Neural cell (in vitro differentiated cells): ENCODE measurements around the gene FCHSD2. TPM values are rescaled to one million over a fixed set of nuclear protein-coding genes. Genes with fewer than 3 reads are reported as not detected.

Experiments used
- H2AFZ ChIP-seq: fragments of 200-600, 300-800 bp; sonication (generic), shearing (Covaris generic); 2 replicates; pipeline ENCODE4 v1.6.0; 2014; ENCODE audit warnings: low read depth, mild to moderate bottlenecking, antibody characterized with exemption, low read length, moderate library complexity
- H3F3A ChIP-seq: fragments of 200-600 bp; shearing (Covaris generic); 2 replicates; pipeline ENCODE4 v1.6.1; 2016; ENCODE audit warnings: mild to moderate bottlenecking, moderate library complexity, mixed read lengths, antibody characterized with exemption, low read length; ENCODE audit not compliant: insufficient read depth, poor library complexity, severe bottlenecking
- H3K27ac ChIP-seq: fragments of 200-600, 300-800 bp; sonication (generic), shearing (Covaris generic); 2 replicates; pipeline ENCODE4 v1.5.1; 2014; ENCODE audit warnings: mild to moderate bottlenecking, low read length, moderate library complexity
- H3K27me3 ChIP-seq: fragments of 300-800, 200-600 bp; sonication (generic), shearing (Covaris generic); 2 replicates; pipeline ENCODE4 v1.6.0; 2014; ENCODE audit warnings: mild to moderate bottlenecking, low read depth, low read length, moderate library complexity; ENCODE audit not compliant: insufficient read depth
- H3K36me3 ChIP-seq: fragments of 300-800, 200-600 bp; sonication (generic), shearing (Covaris generic); 2 replicates; pipeline ENCODE4 v1.5.1; 2014; ENCODE audit warnings: mild to moderate bottlenecking, antibody characterized with exemption, low read length, moderate library complexity; ENCODE audit not compliant: insufficient read depth
- H3K4me2 ChIP-seq: fragments of 300-800, 200-600 bp; sonication (generic), shearing (Covaris generic); 2 replicates; pipeline ENCODE4 v1.6.0; 2014; ENCODE audit warnings: mild to moderate bottlenecking, low read length
- H3K4me3 ChIP-seq: fragments of 300-800, 200-600 bp; sonication (generic), shearing (Covaris generic); 2 replicates; pipeline ENCODE4 v1.5.1; 2014; ENCODE audit warnings: mild to moderate bottlenecking, low read length, moderate library complexity
- H3K79me2 ChIP-seq: fragments of 200-600 bp; shearing (Covaris generic); replicated peaks from 2 replicates; pipeline ENCODE4 v1.6.0; 2014; ENCODE audit warnings: mild to moderate bottlenecking, low read length, moderate library complexity; ENCODE audit not compliant: insufficient read depth
- H3K9ac ChIP-seq: fragments of 300-800, 200-600 bp; sonication (generic), shearing (Covaris generic); 2 replicates; pipeline ENCODE4 v1.6.1; 2016; ENCODE audit warnings: mild to moderate bottlenecking, low read length, mixed read lengths
- H3K9me2 ChIP-seq: fragments of 200-600 bp; shearing (Covaris generic); 2 replicates; pipeline ENCODE4 v1.6.1; 2016; ENCODE audit warnings: mild to moderate bottlenecking, low read length, mixed read lengths; ENCODE audit not compliant: insufficient read depth
- H3K9me3 ChIP-seq: fragments of 200-600, 300-800 bp; sonication (generic), shearing (Covaris generic); 2 replicates; pipeline ENCODE4 v1.6.1; 2016; ENCODE audit warnings: mild to moderate bottlenecking, mixed run types, low read length, moderate library complexity, mixed read lengths
- H4K20me1 ChIP-seq: fragments of 200-600 bp; shearing (Covaris generic); 2 replicates; pipeline ENCODE4 v1.6.1; 2016; ENCODE audit warnings: mild to moderate bottlenecking, mixed run types; ENCODE audit not compliant: insufficient read depth
- CTCF ChIP-seq: fragments of 450-650 bp; IDR thresholded peaks from 2 replicates; pipeline ENCODE4 v1.5.1; 2014; ENCODE audit warnings: antibody characterized with exemption, mild to moderate bottlenecking, moderate library complexity; ENCODE audit not compliant: poor library complexity, severe bottlenecking
- EP300 ChIP-seq: fragments of 450-650 bp; conservative IDR thresholded peaks from 2 replicates; pipeline ENCODE4 v1.6.1; 2014; ENCODE audit warnings: antibody characterized with exemption, mild to moderate bottlenecking, moderate library complexity; ENCODE audit not compliant: poor library complexity, severe bottlenecking
- EZH2 ChIP-seq: fragments of 200-600, 300-800 bp; shearing (Covaris generic), sonication (generic); IDR thresholded peaks from 2 replicates; pipeline ENCODE4 v1.6.1; 2014; ENCODE audit warnings: antibody characterized with exemption, low read length, borderline replicate concordance, mild to moderate bottlenecking; ENCODE audit not compliant: insufficient read depth, poor library complexity, severe bottlenecking
- MXI1 ChIP-seq: fragments of 450-650 bp; conservative IDR thresholded peaks from 2 replicates; pipeline ENCODE4 v1.6.1; 2014; ENCODE audit warnings: antibody characterized with exemption, mild to moderate bottlenecking; ENCODE audit not compliant: poor library complexity, severe bottlenecking
- POLR2AphosphoS5 ChIP-seq: IDR thresholded peaks from 2 replicates; pipeline ENCODE4 v1.6.1; 2012
- RAD21 ChIP-seq: fragments of 450-650 bp; conservative IDR thresholded peaks from 2 replicates; pipeline ENCODE4 v1.6.1; 2014; ENCODE audit warnings: antibody characterized with exemption, mild to moderate bottlenecking, moderate library complexity
- REST ChIP-seq: IDR thresholded peaks from 2 replicates; pipeline ENCODE4 v1.6.1; 2012; ENCODE audit warnings: borderline replicate concordance
- SMC3 ChIP-seq: fragments of 450-650 bp; conservative IDR thresholded peaks from 2 replicates; pipeline ENCODE4 v1.6.1; 2014; ENCODE audit warnings: antibody characterized with exemption, mild to moderate bottlenecking, moderate library complexity; ENCODE audit not compliant: poor library complexity
- TAF1 ChIP-seq: IDR thresholded peaks from 2 replicates; pipeline ENCODE4 v1.6.1; 2012; ENCODE audit warnings: low read depth
- polyA plus RNA-seq: library from polyadenylated mRNA; depleted of rRNA; stranded (reverse); fragments of >200 nt; gene quantifications from 2 replicates; pipeline ENCODE4 v1.2.3, GENCODE V29; 2014

The FCHSD2 gene
- polyA plus RNA-seq, 1 donor from 2014 or later, result 40.8 TPM

DNA sequence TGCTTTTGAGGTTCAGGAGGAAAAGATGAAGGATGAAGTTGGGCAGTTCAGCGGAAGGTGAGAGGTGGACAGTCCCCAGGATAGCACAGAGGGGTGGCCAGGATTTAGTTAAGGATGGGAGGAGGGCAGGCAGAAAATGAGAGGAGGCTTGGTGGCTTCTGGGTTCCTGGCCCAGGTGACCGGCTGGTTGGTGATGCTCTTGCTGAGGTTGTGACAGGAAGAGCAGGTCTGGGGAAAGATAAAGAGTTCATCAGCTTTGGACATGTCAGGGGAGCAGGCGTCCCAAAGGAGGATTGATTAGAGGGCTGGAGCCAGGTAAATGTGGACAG lies 48.4 kb upstream of the FCHSD2 start:
- no peak for TF ChIP-seq EZH2
- TF ChIP-seq SMC3, result no peak
- no peak for TF ChIP-seq MXI1
- no peak for TF ChIP-seq RAD21
- no peak for TF ChIP-seq CTCF
- no peak for TF ChIP-seq TAF1
- no peak for TF ChIP-seq REST
- TF ChIP-seq EP300, result no peak
- TF ChIP-seq POLR2AphosphoS5, result no peak
- no peaks in the 10 kb centered on the region for H4K20me1 ChIP-seq
- no peaks in the 10 kb centered on the region for H3K36me3 ChIP-seq
- H2AFZ ChIP-seq, result no peak overlapping the region
- H3K9ac ChIP-seq, result no peak overlapping the region
- H3K27ac ChIP-seq, result no peak overlapping the region
- no peak overlapping the region for H3K4me2 ChIP-seq
- no peaks in the 10 kb centered on the region for H3K27me3 ChIP-seq
- H3F3A ChIP-seq, result no peaks in the 10 kb centered on the region
- H3K9me3 ChIP-seq, result no peaks in the 10 kb centered on the region
- no peaks in the 10 kb centered on the region for H3K9me2 ChIP-seq
- H3K79me2 ChIP-seq, result no peaks in the 10 kb centered on the region
- no peak overlapping the region for H3K4me3 ChIP-seq

- Histone ChIP-seq H3K4me2 (no peak overlapping the region), H2AFZ (no peak overlapping the region), H3K36me3 (no peaks in the 10 kb centered on the region), H3K9me2 (no peaks in the 10 kb centered on the region), H3K27ac (no peak overlapping the region), H3F3A (no peaks in the 10 kb centered on the region), H3K4me3 (no peak overlapping the region), H3K27me3 (no peaks in the 10 kb centered on the region), H3K9me3 (no peaks in the 10 kb centered on the region), H3K9ac (no peak overlapping the region), H3K79me2 (no peaks in the 10 kb centered on the region), H4K20me1 (no peaks in the 10 kb centered on the region)
- TF ChIP-seq REST (no peak), TAF1 (no peak), RAD21 (no peak), MXI1 (no peak), EZH2 (no peak), EP300 (no peak), POLR2AphosphoS5 (no peak), CTCF (no peak), SMC3 (no peak)
These were observed 47.8 kb upstream of the FCHSD2 start for GRCh38 chr11:73189723-73190556.
